Raji (cell line): Measurements from ENCODE around the gene MYCBPAP.

Source experiments
- POLR2A ChIP-seq: IDR thresholded peaks from 2 replicates; pipeline ENCODE4 v1.6.1; 2011; ENCODE audit warnings: low read depth, low read length, control low read depth; ENCODE audit not compliant: insufficient read depth

MYCBPAP gene

DNA sequence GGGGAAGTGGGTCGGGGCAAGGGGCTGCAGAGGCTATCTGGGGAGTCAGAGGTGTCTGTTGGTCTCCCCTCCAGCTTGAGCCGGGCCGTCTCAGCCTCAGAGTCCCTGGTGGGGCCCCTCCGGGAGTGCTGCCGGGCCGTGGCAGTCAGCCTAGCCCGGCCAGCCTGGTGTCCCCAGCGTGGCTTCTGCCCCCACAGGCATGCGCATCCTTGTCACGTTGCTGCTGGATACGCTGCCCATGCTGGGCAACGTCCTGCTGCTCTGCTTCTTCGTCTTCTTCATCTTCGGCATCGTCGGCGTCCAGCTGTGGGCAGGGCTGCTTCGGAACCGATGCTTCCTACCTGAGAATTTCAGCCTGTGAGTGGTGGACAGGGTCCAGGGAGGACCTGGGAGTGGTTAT lies 63.4 kb downstream of the MYCBPAP start:
- no peak for TF ChIP-seq POLR2A

DNA sequence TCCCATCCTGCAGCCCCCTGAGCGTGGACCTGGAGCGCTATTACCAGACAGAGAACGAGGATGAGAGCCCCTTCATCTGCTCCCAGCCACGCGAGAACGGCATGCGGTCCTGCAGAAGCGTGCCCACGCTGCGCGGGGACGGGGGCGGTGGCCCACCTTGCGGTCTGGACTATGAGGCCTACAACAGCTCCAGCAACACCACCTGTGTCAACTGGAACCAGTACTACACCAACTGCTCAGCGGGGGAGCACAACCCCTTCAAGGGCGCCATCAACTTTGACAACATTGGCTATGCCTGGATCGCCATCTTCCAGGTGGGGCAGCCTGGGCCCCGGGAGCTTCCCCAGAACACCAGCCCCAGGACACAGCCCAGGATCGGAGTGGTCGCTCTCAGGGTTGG lies 64.3 kb downstream of the MYCBPAP start:
- TF ChIP-seq POLR2A, result no peak

DNA sequence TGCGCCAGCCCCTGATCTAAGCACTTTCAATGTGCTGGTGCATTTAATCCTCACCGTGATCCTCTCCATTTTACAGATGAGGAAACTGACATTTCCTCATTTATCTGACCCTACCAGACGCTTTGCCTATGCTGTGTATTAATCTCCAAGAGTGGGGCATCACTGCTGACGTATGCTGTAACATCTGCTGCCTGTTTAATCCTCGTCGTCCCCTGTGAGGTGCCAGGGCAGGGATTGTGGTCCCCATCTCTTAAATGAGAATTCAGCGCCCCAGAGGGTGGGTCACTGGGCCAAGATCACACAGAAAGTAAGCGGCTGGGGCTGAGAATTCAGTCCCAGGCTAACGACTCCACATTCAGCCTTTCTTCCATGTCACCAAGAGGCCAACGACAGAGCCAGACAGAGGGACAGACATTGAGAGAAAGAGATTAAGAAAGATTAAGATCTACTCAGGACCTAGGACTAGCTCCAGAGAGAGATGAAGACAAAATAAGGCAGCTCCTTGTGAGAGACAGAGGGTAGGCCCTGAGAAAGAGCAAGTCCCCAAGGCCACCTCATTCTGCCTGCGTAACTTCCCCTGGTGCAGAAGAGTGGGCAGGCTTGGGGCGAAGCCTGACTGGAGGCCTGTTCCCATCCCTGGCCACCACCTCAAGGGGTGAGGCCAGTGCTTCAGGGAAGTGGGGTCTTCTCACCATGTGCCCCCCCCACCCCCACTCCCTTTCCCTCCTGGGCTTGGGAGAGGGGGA lies 65.8 kb downstream of the MYCBPAP start:
- no peak for TF ChIP-seq POLR2A

- no peak for TF ChIP-seq POLR2A
Observed at GRCh38 chr17:50575581-50576210, 67.5 kb downstream of the MYCBPAP start.

GRCh38 chr17:50576864-50577263 lies 68.6 kb downstream of the MYCBPAP start:
- TF ChIP-seq POLR2A, result no peak

DNA sequence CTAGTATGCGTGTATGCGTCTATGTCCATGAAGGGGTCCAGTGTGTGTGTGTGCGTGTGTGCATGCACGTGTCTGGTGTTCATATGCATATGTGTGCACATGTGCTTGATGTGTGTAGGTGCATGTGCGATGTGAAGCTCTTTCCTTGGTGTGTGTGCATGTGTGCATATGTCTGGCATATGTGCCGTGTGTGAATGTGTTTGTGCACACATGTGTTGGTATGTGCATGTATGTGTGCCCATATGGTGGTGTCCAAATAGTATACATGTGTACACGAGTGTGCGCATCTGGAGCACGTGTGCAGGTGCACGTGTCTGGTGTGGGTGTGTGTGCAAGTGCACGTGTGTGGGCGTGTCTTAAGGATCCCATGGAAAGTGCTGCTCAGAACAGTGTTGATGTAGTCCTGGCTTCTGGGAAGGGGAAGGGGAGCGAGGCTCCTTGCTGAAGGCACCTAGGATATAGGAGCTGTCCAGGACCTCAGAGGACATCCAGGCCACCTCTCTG lies 69.3 kb downstream of the MYCBPAP start:
- TF ChIP-seq POLR2A, result no peak

GRCh38 chr17:50578173-50578572 lies 69.9 kb downstream of the MYCBPAP start:
- no peak for TF ChIP-seq POLR2A

DNA sequence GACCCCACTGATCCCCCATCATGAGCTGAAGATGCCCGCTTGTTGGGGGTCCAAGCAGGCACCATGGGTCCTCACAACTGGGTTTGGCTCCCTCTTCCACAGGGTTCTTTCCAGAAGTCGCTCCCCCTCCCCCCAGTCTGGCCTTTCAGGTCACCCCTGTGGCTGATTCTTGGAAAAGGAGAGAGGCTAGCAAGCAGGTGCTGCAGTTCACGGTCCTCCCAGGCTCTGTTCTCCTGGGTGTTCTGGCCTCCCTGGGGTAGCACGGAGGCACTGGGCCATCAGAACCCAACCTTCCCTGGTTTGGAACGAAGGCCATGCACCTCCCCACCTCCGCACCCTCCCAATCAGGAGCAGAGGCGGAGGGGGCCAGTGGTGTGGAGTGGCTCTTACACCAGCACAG lies 71.2 kb downstream of the MYCBPAP start:
- TF ChIP-seq POLR2A, result no peak

DNA sequence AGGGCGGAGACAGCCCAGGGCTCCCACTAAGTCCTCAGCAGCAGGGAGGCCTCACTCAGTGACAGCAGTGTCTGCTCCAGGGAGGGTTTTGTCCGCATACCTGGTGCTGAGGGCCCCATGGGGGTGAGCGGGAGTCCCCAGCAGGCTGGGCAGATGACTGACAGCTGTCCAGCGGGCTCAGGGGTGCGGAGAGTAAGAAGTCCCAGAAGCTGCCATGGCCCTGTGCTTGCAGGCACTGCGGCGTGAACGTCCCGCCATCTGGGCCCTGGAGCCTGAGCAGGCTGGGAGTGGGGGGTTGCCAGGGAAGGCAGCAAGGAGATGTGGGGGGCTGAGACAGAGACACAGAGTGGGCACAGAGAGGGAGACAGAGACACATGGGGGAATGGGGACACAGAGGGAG lies 72.4 kb downstream of the MYCBPAP start:
- no peak for TF ChIP-seq POLR2A
